ENCODE data around the gene HTR2B. TPM values are rescaled to one million over a fixed set of nuclear protein-coding genes. Genes with fewer than 3 reads are reported as not detected.
"Not testable (repeated sequence)": the region's sequence is repeated elsewhere in the genome, so short reads cannot be mapped to it uniquely, and the experiment has no call there.

The HTR2B gene
- total RNA-seq, 2 experiments from 2014 or later = not detected

- Mint-ChIP-seq H3K4me1 (ENCODE audit: low read depth) (peaks cover 14% of the 10 kb centered on the region), H3K4me3 (no peak overlapping the region), H3K36me3 (ENCODE audit: low read depth) (peaks cover 10% of the 10 kb centered on the region), H3K9me3 (no peaks in the 10 kb centered on the region), H3K27ac (no peak overlapping the region), H3K27me3 (ENCODE audit: low read depth) (no peaks in the 10 kb centered on the region)
- CTCF ChIA-PET = interaction anchor here (1.7 kb wide), 1 partner anchor 21 kb away, joined by 5 read pairs; no protein-coding TSS in a partner anchor
- no peak for DNase-seq
- intact Hi-C loops (cut with micrococcal nuclease) = no loop called here
Measured at GRCh38 chr2:231159306-231159705, 34.5 kb upstream of the HTR2B start.

DNA sequence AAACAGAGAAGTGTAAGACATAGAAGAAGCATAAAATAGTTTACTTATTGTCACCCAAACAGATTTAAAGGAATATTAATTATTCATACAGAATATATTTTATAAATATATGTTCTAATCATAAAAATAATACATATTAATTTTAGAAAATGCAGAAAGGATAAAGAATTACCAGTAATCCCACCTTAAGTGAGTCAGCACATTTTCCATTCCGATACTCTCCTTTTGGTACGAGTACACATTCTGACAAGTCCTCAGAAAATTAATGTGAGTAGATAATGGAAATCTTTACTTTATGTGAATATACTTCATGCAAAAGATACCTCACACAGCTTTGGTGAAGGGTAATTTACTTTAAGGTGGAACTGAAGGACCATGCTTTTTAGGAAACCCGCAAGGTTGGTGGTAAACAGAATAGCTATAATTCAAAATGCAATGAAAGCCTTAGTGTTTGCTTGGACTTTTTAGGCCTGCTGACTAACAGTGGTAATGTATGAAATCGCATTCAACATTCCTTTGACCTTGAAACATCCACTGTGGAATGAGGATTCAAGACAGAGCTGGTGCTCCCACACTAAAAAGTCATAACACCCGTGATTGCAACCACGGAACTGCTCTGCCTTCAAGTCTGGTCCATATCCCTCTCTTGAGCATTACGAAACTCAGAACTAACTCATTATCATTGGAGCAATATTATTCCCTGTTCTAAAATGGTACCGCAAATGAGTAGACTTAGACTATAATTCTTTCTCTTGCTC, 28.1 kb upstream of the HTR2B start:
- no peaks in the 10 kb centered on the region for H3K9me3 Mint-ChIP-seq
- H3K4me3 Mint-ChIP-seq = no peak overlapping the region
- DNase-seq = no peak
- intact Hi-C loops (cut with micrococcal nuclease) = no loop called here
- no peak overlapping the region for H3K27ac Mint-ChIP-seq
- H3K27me3 Mint-ChIP-seq (ENCODE audit: low read depth) = no peaks in the 10 kb centered on the region
- H3K36me3 Mint-ChIP-seq (ENCODE audit: low read depth) = peaks cover 17% of the 10 kb centered on the region
- no peaks in the 10 kb centered on the region for H3K4me1 Mint-ChIP-seq (ENCODE audit: low read depth)
- CTCF ChIA-PET = no interaction called here

DNA sequence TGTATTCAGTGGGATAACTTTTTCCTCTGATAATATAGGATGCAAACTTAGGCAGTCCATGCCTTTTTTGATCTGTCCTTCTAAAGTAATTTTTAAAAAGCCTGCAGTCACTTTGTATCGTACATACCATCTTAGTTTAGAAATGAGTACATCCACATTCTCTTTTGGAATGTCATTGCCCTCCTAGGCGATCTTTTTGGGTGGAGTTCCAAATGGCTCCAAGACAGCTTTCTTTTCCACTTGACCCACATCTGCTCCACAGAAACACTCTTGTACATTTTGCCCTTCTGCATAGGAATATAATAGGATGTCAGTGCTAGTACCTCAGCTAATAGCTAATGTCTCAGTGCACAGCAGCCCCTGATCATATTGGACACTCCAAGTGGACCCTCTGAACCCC, 21.8 kb upstream of the HTR2B start:
- Mint-ChIP-seq H3K9me3 (no peaks in the 10 kb centered on the region), H3K27ac (no peak overlapping the region), H3K36me3 (ENCODE audit: low read depth) (peaks cover 23% of the 10 kb centered on the region), H3K27me3 (ENCODE audit: low read depth) (no peaks in the 10 kb centered on the region), H3K4me1 (ENCODE audit: low read depth) (no peaks in the 10 kb centered on the region), H3K4me3 (no peak overlapping the region)
- DNase-seq = no peak
- CTCF ChIA-PET = no interaction called here
- intact Hi-C loops (cut with micrococcal nuclease) = no loop called here

DNA sequence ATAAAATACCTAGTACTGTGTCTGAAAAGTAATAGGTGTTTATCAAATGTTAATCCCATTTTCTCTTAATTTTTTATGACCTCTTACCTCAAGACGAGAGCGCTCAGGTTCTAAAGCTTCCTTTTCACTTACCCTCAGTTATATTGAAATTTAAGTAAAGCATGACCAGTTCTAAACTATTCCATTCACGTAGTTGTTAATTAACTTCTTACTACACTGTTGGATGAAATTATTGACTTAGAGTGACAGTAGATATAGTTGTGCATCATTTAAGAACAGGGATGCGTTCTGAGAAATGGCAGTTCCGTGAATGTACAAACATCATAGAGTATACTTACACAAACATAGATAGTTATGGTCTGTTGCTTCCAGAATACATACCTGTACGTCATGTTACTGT, 20.1 kb upstream of the HTR2B start:
- CTCF ChIA-PET = no interaction called here
- Mint-ChIP-seq H3K4me1 (ENCODE audit: low read depth) (no peaks in the 10 kb centered on the region), H3K27me3 (ENCODE audit: low read depth) (no peaks in the 10 kb centered on the region), H3K4me3 (no peak overlapping the region), H3K36me3 (ENCODE audit: low read depth) (peaks cover 23% of the 10 kb centered on the region), H3K9me3 (no peaks in the 10 kb centered on the region), H3K27ac (no peak overlapping the region)
- intact Hi-C loops (cut with micrococcal nuclease) = no loop called here
- no peak for DNase-seq

DNA sequence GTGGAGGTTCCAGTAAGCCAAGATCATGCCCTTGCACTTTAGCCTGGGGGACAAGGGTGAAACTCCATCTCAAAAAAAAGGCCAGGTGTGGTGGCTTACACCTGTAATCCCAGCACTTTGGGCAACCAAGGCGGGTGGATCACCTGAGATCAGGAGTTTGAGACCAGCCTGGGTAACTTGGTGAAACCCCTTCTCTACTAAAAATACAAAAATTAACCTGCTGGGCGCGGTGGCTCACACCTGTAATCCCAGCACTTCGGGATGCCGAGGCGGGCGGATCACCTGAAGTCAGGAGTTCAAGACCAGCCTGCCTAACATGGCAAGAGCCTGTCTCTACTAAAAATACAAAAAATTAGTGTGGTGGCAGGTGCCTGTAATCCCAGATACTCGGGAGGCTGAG, 16.0 kb upstream of the HTR2B start:
- H3K36me3 Mint-ChIP-seq (ENCODE audit: low read depth); DNase-seq; H3K4me3 Mint-ChIP-seq; intact Hi-C loops (cut with micrococcal nuclease); H3K27ac Mint-ChIP-seq; H3K9me3 Mint-ChIP-seq; H3K4me1 Mint-ChIP-seq (ENCODE audit: low read depth); CTCF ChIA-PET; H3K27me3 Mint-ChIP-seq (ENCODE audit: low read depth): not testable (repeated sequence)

DNA sequence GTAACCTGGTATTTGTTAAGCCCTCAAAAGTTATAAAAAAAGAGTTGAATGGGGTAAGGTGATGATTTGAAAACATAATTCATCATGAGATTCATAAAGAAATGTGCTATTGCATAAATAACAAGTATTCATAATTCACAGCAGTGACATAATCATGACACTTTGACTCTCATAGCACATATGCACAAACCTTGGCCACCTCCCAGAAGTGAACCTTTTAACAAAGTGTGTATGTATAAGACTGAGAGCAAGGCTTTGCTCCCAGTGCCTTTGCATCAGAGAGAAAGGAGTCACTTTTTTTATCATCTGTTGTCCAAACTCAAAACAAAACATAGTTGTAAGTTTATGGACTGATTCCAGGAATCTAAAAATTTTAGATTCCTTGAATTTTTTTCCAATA, 15.0 kb upstream of the HTR2B start:
- CTCF ChIA-PET = no interaction called here
- Mint-ChIP-seq H3K4me1 (ENCODE audit: low read depth) (no peaks in the 10 kb centered on the region), H3K27me3 (ENCODE audit: low read depth) (no peaks in the 10 kb centered on the region), H3K36me3 (ENCODE audit: low read depth) (peaks cover 4% of the 10 kb centered on the region), H3K9me3 (no peaks in the 10 kb centered on the region), H3K4me3 (no peak overlapping the region), H3K27ac (no peak overlapping the region)
- DNase-seq = no peak
- intact Hi-C loops (cut with micrococcal nuclease) = no loop called here

- Mint-ChIP-seq H3K27ac (no peak overlapping the region), H3K27me3 (ENCODE audit: low read depth) (no peaks in the 10 kb centered on the region), H3K36me3 (ENCODE audit: low read depth) (peaks cover 1% of the 10 kb centered on the region), H3K4me1 (ENCODE audit: low read depth) (no peaks in the 10 kb centered on the region), H3K4me3 (no peak overlapping the region), H3K9me3 (no peaks in the 10 kb centered on the region)
- intact Hi-C loops (cut with micrococcal nuclease) = no loop called here
- CTCF ChIA-PET = no interaction called here
- no peak for DNase-seq
Measured at GRCh38 chr2:231138699-231139098, 13.9 kb upstream of the HTR2B start.

- Mint-ChIP-seq H3K4me3 (no peak overlapping the region), H3K9me3 (no peaks in the 10 kb centered on the region), H3K36me3 (ENCODE audit: low read depth) (peaks cover 1% of the 10 kb centered on the region), H3K27me3 (ENCODE audit: low read depth) (no peaks in the 10 kb centered on the region), H3K4me1 (ENCODE audit: low read depth) (no peaks in the 10 kb centered on the region), H3K27ac (no peak overlapping the region)
- DNase-seq = no peak
- intact Hi-C loops (cut with micrococcal nuclease) = no loop called here
- CTCF ChIA-PET = no interaction called here
Measured at GRCh38 chr2:231134910-231135655, 10.2 kb upstream of the HTR2B start.

DNA sequence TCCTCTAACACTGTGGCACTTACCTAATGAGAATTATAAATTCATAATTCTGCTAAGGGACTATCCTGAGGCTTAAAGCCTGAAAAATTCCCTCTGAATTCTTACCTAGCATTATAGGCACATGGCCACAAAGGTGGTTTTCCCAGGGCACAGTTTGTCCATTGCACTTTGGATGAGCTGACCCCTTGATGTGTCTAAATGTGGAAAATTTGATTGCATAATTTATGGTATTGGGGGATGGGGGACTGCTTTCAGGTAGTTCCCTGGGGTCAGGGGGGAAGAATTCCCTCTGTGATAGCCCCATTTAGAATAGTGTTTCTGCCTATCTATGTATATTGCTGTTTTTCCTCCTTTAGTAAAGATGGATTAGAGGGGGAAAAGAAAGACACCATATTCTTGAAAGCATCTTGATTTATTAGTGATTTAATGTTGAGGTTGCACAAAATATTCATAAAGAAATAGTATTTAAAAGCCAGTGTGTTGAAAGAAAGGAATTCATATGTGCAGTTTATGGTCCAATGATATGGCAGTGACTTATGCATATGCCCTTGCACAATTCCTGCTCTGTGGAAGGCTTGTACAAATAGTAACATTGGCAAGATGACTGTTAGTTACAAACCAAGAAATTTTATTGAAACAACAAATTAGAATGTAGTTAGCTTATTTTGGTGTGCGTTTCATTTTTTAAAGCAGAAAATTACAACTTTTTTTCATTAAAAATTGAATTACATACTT, 8.7 kb upstream of the HTR2B start:
- no peaks in the 10 kb centered on the region for H3K36me3 Mint-ChIP-seq (ENCODE audit: low read depth)

GRCh38 chr2:231132129-231132528, 7.3 kb upstream of the HTR2B start:
- Mint-ChIP-seq H3K9me3 (no peaks in the 10 kb centered on the region), H3K4me1 (ENCODE audit: low read depth) (no peaks in the 10 kb centered on the region), H3K27me3 (ENCODE audit: low read depth) (no peaks in the 10 kb centered on the region), H3K4me3 (no peak overlapping the region), H3K27ac (no peak overlapping the region), H3K36me3 (ENCODE audit: low read depth) (no peaks in the 10 kb centered on the region)
- CTCF ChIA-PET = no interaction called here
- no peak for DNase-seq
- intact Hi-C loops (cut with micrococcal nuclease) = no loop called here

More for the DNA sequence above, 8.7 kb upstream of the HTR2B start:
- no peaks in the 10 kb centered on the region for H3K27me3 Mint-ChIP-seq (ENCODE audit: low read depth)
- CTCF ChIA-PET = no interaction called here
- H3K4me1 Mint-ChIP-seq (ENCODE audit: low read depth) = no peaks in the 10 kb centered on the region
- no peak for DNase-seq
- no peaks in the 10 kb centered on the region for H3K9me3 Mint-ChIP-seq
- intact Hi-C loops (cut with micrococcal nuclease) = no loop called here
- H3K27ac Mint-ChIP-seq = no peak overlapping the region
- H3K4me3 Mint-ChIP-seq = no peak overlapping the region

DNA sequence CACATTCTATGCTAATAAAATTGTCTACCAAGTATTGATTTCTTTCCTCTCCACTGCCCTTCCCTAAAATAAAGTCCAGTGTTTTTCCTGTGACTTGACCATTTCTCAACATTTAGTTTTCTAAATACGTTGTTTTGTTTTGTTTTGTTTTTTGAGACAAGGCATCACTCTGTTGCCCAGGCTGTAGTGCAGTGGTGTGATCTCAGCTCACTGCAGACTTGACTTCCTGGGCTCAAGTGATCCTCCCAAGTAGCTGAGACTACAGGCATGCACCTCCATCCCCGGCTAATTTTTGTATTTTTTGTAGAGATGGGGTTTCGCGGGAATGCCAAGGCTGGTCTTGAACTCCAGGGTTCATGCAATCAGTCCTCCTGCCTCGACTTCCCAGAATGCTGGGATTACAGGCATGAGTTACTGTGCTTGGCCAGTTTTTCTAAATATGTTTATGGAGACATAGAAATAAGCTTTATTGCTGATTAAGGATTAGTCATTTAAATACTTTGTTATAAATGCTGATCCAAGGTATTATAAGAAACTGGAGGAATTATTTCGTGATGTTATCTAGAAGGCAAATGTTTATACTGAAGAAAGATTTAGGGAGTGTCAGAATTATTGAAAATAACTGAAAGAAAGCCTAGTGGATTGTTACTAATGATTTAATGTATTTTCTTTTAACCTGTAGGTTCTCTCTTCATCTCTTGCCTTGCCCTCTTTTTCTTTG, 5.7 kb upstream of the HTR2B start:
- H3K27ac Mint-ChIP-seq = no peak overlapping the region
- CTCF ChIA-PET = interaction anchor here (1.1 kb wide), 1 partner anchor 17 kb away, joined by 3 read pairs; no protein-coding TSS in a partner anchor
- H3K36me3 Mint-ChIP-seq (ENCODE audit: low read depth) = no peaks in the 10 kb centered on the region
- no peak overlapping the region for H3K4me3 Mint-ChIP-seq
- intact Hi-C loops (cut with micrococcal nuclease) = no loop called here
- no peak for DNase-seq
- no peaks in the 10 kb centered on the region for H3K9me3 Mint-ChIP-seq
- no peaks in the 10 kb centered on the region for H3K4me1 Mint-ChIP-seq (ENCODE audit: low read depth)
- no peaks in the 10 kb centered on the region for H3K27me3 Mint-ChIP-seq (ENCODE audit: low read depth)

- Mint-ChIP-seq H3K36me3 (ENCODE audit: low read depth) (no peaks in the 10 kb centered on the region), H3K4me3 (no peak overlapping the region), H3K27ac (no peak overlapping the region), H3K4me1 (ENCODE audit: low read depth) (peaks cover 7% of the 10 kb centered on the region), H3K9me3 (no peaks in the 10 kb centered on the region), H3K27me3 (ENCODE audit: low read depth) (no peaks in the 10 kb centered on the region)
- intact Hi-C loops (cut with micrococcal nuclease) = no loop called here
- no peak for DNase-seq
- CTCF ChIA-PET = interaction anchor here (0.6 to 2.1 kb wide), 3 partner anchors 13 to 627 kb away, joined by 3 to 4 read pairs (median 4); no protein-coding TSS in a partner anchor
Measured at GRCh38 chr2:231129216-231129615, 4.4 kb upstream of the HTR2B start.

All from activated naive CD4-positive, alpha-beta T cell treated with anti-CD3 and anti-CD28 coated beads for 36 hours (primary cell).